AG09309 (cell line): ENCODE results near the gene KDM6B.

Experiments used
- DNase-seq: peaks from one replicate; pipeline ENCODE4 v3.0.0-alpha.2; 2010; ENCODE audit warnings: low read depth
- H3K4me3 ChIP-seq: 2 replicates; pipeline ENCODE4 v1.5.1; 2011; ENCODE audit warnings: mild to moderate bottlenecking, low read depth, low read length, moderate library complexity; ENCODE audit not compliant: control insufficient read depth
- TF ChIP-seq, protein P1 (sequence below): IDR thresholded peaks from 2 replicates; pipeline ENCODE4 v1.5.1; 2011; ENCODE audit warnings: mild to moderate bottlenecking, low read depth, low read length, inconsistent platforms; ENCODE audit not compliant: insufficient read depth, control insufficient read depth; ENCODE audit errors: missing control alignments

KDM6B gene

DNA sequence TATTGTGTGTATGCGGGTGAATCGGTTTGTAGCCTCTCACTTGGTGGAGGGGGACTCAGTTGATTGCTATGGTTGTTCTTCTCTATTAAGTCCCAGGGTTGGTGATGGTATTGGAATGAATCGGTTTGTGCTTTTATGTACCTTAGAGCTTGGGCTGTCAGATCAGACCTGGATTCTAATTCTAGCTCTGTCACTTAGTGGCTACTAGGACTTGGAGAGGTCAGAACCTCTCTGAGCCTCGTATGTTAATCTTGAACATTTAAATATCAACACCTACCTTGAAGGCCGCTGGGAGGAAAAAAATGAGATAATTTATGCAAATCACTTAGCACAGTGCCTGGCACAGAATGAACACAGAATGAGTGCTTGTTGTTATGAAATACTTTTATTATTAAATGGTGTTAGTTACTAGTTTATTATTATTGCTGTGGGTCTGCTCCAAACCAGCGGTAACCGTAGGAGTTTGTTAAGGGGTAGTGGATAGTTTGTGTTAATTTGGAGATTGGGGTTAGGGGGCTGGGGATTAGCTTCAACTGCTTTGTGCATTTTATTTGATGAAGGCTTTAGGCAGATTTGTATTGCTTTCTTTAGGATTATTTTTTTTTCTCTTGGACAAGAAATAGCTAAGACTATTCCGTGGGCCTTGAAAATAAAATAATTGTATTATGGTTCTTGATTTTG, 3.5 kb downstream of the KDM6B start:
- no peak for DNase-seq
- TF ChIP-seq, protein P1, sequence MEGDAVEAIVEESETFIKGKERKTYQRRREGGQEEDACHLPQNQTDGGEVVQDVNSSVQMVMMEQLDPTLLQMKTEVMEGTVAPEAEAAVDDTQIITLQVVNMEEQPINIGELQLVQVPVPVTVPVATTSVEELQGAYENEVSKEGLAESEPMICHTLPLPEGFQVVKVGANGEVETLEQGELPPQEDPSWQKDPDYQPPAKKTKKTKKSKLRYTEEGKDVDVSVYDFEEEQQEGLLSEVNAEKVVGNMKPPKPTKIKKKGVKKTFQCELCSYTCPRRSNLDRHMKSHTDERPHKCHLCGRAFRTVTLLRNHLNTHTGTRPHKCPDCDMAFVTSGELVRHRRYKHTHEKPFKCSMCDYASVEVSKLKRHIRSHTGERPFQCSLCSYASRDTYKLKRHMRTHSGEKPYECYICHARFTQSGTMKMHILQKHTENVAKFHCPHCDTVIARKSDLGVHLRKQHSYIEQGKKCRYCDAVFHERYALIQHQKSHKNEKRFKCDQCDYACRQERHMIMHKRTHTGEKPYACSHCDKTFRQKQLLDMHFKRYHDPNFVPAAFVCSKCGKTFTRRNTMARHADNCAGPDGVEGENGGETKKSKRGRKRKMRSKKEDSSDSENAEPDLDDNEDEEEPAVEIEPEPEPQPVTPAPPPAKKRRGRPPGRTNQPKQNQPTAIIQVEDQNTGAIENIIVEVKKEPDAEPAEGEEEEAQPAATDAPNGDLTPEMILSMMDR: no peak
- H3K4me3 ChIP-seq: peak overlapping the region; percentile 83

DNA sequence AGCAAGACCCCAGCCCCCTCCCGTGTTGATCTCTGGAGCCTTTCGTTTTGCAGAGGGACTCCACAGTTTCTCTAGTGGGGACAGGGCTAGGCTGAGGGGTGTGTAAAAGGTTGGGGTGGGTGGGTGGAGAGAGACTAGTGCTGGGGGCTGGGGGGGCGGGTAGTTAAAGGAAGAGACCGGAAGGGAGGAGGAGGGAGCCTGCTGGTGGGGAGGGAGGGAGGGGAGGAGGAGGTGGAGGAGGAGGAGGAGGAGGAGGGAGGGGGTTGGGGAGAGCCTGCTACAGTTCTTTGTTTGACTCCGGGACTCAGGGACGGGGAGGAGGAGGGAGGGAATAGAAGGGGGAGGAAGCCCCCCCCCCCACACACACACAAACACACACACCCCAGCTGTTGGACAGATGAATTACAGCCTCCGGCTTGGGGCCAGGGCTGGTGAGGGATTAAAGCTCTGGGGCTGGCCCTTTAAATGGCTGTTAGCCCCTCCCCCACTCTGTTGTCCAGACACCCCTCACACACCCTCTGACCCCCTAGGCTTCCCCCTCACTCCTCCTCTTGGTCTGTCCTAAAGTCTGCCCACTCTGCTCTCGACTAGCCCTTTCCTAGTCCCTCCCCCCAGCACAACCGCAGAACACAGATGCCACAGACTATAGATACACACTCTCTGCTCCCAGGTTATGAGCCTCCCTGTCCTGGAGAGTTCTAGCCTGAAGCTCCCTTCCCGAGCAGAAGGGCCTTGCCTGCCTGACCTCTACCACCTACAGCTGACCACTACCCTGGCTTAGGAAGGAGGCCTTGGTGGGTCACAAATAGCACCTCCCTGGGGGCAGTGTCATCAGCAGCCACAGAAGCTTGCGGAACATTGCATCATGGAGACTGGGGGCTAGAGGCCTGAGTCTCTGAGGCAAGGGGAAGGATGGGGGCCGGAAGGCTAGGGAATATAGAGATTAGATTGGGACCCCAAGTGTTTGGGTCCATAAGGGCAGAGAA, 4.4 kb downstream of the KDM6B start:
- no peak for DNase-seq
- H3K4me3 ChIP-seq: peak overlapping the region; percentile 39
- TF ChIP-seq, protein P1: no peak

DNA sequence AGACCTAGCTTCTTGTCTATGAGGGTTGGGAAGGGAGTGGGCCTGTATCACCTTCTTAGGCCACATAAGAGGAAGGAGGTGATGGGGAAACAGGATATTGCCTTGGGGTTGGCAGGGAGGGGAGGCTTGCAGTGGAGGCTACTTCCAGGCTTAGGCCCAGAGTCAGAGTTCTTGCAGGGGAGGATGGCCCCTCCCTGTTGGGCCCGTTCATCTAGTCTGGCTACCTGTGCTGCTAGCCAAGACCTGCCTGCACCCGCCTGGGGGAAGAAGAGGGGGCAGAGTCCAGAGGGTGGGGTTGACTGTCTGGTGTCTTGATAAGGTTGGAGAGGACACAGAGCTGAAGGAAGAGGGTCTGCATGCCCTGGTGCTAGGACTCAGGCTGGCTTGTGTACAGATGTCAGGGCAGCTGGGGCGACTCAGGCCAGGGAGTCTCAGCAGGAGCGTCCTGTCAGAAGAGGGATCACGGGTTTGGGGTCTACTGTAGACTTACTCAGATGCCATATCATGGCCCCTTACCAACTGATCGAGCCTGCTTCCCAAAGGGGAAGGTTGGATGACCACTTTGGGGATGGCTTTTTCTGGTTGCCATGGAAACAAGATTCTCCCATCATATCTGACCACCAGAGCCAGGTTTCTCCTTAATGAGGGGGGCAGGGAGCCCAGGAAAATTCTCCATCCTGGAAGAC, 5.3 kb downstream of the KDM6B start:
- H3K4me3 ChIP-seq: peak overlapping the region; percentile 39
- no peak for DNase-seq

DNA sequence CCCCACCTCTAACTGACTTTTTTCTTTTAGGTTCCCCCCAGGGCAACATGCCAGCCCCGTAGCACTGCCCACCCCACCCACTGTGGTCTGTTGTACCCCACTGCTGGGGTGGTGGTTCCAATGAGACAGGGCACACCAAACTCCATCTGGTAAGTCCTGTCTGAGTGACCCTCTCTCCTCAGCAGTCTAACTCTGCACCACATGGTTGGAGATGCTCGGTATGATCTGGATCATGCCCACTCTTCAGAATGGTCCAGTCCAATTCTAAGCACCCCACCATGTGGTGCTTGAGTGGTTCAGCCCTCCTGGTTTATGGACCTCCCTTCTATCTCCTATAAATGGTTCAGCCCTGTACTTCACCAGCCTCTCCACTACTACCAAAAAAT, 5.9 kb downstream of the KDM6B start:
- H3K4me3 ChIP-seq: no peak overlapping the region
- DNase-seq: no peak
- TF ChIP-seq, protein P1: no peak

More for the DNA sequence above, 5.3 kb downstream of the KDM6B start:
- TF ChIP-seq, protein P1: no peak

DNA sequence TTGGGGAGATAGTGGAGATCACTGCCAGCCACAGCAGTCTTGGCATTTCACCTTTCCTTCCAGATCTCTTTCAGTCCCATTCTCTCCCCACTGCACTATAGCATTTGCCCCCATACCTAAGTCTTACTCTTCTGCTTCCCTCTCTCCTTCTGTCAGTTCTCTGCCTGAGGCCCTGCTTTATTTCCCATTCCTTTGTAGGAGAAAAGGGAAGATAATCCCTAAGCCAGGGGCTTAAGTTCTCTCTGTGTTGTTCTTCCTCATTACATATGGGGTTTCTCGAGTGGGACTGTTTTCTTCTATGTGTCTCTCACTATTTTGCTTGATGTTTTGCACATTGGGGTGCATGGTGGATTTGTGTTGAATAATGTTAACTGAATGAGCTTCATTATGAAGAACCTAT, 6.4 kb downstream of the KDM6B start:
- TF ChIP-seq, protein P1: no peak
- DNase-seq: no peak
- H3K4me3 ChIP-seq: no peak overlapping the region

DNA sequence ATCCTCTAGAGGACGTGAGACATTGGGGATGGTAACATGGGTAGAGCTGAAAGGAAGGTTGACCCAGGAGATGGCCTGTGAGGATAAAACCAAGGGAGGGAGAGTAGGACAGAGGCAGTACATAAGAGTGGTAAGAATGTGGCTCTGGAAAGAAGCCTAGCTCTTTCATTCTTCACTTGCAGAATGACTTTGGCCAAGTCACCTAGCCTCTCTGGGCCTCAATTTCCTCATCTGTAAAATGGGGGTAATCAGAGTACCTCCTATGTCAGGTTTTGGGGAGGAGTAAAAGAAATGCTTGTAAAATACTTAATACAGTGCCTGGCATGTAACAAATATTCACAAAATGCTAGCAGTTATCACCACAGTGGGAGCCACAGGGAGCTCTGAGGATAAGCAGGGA, 6.9 kb downstream of the KDM6B start:
- TF ChIP-seq, protein P1: no peak
- no peak for DNase-seq
- no peak overlapping the region for H3K4me3 ChIP-seq
